HG03039 (cell line): ENCODE data around the gene PTPRD.

Experiments
- ATAC-seq: cut with Tn5 transposase; IDR thresholded peaks from one replicate; pipeline ENCODE4 v1.9.1; 2021; ENCODE audit warnings: mild to moderate bottlenecking, moderate library complexity; ENCODE audit not compliant: unreplicated experiment

Gene PTPRD

GRCh38 chr9:9791611-9792010, 821.2 kb downstream of the PTPRD start:
- no peak for ATAC-seq

DNA sequence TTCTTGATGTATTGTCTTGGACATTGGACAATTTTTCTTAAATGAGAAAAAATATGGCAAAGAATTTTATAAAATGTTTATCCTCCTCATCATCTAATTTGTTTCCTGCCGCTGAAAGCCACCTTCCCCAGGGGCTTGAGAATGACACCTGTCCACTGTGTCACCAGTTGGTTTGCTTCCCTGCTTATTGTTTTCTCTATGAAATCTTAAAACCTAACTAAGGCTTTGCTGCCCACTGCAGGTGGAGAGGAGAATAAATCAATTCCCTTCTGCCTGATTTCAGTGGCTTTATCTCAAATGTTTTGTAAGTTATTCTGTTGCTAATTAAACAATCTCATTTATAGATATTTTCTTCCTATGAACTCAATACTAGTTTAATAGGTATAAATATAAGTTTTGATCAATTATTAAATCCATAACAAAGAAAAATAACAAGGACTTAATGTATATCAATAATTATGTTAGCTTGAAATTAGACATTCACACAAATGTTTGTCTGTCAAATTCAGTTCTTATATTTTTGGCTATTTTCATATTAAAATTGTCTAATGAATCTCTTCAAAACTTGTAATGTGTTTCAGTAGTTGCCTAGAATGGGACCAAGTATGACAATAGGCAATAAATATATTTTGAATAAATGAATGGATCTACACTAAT, 822.5 kb downstream of the PTPRD start:
- ATAC-seq: no peak

DNA sequence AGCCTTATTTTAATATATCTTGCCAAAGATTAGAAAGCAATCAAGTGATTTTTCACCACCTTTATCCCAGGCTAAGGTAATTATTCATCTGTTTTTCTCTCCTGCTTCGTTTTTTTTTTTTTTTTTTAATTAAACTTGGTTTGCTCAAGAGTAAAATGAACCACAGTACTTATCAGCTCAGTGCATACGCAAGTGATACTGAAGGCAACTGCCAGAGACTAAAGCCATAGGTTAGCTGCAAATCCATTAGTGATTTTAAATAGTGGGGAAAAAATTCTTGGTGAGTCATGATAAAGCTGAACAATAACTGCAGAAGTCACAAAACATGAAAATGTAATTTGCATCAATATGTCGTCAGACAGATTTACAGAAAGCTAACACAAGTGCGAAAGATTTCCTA, 829.1 kb downstream of the PTPRD start:
- no peak for ATAC-seq

DNA sequence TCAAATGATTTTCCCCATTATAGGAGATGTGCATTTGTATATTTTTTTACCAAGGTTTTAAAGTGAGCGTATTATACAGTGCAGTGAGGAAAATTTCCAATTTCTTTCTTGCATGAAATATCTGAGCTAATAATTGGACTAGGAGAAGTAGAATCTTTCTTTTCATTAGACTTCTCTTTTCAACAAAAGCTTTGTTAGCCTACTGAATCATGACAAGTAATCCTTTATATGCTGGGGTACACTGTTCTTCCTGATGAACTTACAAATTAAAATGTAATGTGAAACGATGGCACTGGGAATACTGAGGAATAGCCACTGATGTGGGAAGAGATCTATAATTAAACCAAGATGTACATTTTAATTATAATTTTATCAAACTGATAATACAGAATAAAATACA, 829.6 kb downstream of the PTPRD start:
- no peak for ATAC-seq

GRCh38 chr9:9778293-9778692, 834.5 kb downstream of the PTPRD start:
- ATAC-seq: no peak

DNA sequence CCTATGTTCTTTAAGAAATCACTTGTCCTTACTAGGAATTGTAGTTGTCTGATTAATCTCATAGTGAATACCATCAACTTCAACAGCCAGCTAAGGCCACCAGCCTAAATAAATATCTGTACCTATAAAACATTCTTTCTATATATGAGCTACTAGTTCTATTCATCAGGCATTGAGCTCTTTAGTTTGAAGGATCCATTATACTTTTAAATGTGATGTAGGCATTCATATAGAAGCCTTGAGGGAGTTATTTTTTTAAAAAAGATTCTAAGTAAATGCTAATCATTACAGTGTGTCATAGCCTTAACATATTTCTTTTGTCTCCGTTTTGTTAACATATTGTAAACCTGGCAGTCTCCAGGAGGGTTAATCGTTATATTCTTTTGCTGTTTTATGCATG, 838.3 kb downstream of the PTPRD start:
- ATAC-seq: no peak

- ATAC-seq: no peak
Observed at GRCh38 chr9:9771314-9771713, 841.5 kb downstream of the PTPRD start.

GRCh38 chr9:9764821-9765220, 848.0 kb downstream of the PTPRD start:
- ATAC-seq: no peak

DNA sequence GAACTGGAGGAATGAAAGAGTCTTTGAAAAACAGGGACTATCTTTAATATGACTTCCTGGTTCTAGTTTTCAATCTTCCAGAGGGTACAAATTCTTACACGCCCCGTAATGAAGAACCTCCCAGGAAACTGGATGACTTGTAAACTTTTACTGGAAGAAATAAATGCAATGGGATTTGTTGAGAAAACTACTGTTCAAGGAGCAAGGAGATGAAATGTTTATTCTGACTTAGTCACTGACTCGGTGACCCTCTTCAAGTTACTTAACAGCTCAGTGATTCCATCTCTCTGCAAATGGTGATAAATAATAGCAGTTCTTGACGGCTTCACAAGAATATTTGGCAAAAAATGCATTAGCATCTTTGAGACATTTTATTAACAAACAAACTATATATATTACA, 858.6 kb downstream of the PTPRD start:
- no peak for ATAC-seq

DNA sequence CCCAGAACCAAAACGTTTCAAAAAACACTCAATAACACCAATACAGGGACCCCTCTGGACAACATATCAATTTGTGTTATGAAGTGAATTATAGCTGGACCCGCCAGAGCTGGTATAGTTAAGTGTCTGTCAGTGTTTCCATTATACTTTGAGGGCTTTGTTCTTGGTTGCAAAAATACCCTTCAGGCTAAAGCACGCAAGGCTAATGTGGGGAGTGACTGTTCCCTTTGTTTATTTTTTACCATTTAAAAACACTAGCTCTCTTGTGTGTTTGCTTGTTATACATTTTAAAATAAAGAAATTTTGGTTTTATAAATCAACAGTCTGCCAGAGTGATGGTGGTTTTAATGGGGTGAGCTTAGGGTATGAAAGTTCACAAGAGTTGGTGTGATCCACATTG, 859.5 kb downstream of the PTPRD start:
- ATAC-seq: no peak

- no peak for ATAC-seq
Observed at GRCh38 chr9:9752722-9753121, 860.1 kb downstream of the PTPRD start.

GRCh38 chr9:9751996-9752395, 860.8 kb downstream of the PTPRD start:
- no peak for ATAC-seq

DNA sequence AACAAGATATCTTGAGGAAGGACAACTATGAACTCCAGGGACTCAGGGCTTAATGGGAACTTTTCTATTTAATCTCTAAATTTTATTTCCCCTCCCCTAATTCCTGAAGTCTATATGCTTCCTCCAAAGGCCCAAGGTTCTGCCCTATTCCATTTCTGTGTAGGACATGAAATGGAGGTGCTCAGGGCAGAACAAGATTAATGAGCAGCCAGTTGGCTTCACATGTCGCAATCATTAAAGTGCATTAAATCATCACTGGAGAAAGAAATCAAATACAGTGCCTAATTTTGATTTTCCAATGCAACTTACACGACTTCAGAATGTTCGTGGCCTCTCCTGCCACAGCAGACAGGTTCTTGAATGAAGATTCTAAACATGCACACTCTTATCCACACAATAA, 862.1 kb downstream of the PTPRD start:
- no peak for ATAC-seq

GRCh38 chr9:9749591-9749990, 863.2 kb downstream of the PTPRD start:
- no peak for ATAC-seq

- no peak for ATAC-seq
Observed at GRCh38 chr9:9747787-9748186, 865.0 kb downstream of the PTPRD start.

DNA sequence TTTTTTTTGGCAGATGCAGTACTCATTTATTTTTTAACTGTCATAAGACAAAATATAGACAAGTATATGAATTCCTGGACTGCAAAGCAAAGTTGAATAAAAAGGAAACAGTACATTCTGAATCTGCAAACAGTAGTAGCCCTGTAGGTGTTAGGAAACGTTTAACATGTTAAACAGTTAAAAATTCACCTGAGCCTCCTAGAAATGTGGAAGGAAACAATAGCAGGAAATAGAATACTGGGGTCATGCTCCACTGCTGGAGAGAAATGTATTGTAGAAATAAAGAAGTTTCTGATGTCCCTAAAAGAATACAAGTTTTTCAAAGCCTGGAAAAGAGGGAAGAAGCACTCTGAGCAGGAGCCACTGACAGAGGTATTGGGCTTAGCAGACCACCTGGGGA, 866.0 kb downstream of the PTPRD start:
- no peak for ATAC-seq

DNA sequence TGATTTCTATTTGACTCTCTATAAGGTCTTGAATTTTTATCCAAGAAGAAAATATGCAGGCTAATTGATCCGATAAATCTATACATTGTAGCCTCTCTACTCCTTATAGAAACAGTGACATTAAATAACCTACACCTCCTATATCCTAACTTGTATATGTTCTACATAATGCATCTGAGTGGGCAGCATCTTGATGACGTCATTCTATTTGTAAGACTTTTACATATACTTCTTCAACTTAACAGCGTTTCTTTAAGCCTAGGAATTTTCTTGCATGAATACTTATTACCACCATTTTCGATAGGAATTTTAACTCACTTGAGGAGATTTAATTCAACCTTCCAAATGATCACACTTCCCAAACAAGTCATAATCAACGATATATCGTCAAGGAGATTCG, 869.0 kb downstream of the PTPRD start:
- ATAC-seq: no peak

DNA sequence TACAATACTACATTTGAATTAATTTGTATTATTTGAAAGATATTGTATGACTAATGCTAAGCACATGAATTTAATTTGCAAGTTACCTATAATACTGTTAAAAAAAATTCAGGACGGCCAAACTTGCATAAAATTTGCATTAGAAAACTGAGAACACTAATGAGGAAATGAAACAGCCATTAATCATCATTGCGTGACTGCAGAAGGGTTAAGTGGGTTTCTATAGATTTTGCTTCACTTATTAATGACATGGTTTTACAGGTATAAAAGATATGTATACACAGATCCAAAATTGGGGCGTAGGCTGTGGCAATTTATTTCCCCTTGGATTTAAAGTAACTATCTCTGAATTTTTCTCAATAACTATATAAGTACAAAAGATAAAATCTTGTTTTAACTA, 882.6 kb downstream of the PTPRD start:
- ATAC-seq: no peak

DNA sequence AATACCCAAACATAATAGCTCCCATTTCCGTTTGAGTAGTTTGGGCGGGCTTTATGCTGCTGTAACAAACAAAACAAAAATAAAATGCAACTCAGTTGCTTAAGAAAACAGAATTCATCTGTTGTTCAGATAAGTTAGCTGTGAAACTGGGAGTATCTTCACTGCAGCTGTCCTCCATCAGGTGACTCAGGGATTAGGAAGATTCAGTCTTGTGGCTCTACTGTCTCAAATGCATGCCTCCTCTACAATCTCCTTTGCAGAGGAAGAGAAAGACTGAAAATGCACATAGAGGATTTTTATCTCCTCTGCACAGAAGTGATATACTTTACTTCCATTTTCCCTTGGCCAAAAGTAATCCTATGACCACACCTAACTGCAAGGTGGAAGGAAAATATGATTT, 883.7 kb downstream of the PTPRD start:
- no peak for ATAC-seq

- ATAC-seq: no peak
Observed at GRCh38 chr9:9719373-9720112, 893.3 kb downstream of the PTPRD start.

DNA sequence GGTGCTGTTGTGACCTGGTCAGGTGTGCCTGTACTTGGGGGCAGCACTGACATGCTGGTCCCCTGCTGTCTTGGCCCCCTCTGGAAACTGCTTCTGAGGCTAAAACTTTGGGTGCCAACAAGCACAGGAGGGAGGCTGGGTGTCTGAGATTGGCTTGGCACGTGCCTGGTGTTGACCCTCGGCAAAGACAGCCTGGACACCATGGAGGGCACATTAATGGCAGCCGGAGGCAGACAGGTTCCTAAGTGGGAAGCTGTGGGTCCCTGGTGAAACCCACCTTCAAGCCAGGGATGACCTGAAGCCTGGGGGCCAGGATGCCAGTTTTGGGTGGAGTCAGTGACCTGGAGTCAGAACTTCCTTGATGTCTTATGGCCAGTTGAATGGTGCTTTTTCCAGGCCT, 894.1 kb downstream of the PTPRD start:
- ATAC-seq: no peak

DNA sequence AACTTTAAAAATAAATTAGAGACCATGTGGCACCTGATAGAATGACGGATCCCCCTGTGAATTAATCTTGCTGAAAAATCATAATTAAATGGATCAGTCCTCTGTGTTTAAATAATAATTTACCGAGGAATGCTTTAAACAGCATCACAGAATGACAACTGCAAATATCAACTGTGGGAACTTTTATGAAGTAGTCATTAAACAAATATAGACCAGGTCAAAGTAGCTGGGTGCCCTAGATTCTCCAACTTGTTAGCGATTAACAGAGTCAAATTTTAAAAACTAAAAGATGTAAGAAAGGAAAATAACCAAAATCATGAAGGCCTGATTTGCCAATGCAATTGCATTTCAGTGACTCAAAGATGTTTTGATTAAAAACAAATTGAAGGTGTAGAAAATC, 933.4 kb downstream of the PTPRD start:
- ATAC-seq: no peak

GRCh38 chr9:9674461-9674860, 938.3 kb downstream of the PTPRD start:
- no peak for ATAC-seq
